ENCODE data around the gene SMIM33. TPM values are rescaled to one million over a fixed set of nuclear protein-coding genes. Genes with fewer than 3 reads are reported as not detected.

The SMIM33 gene
- polyA plus RNA-seq, 1 of the 3 experiments (the other 2 are of a cell fraction): not detected

DNA sequence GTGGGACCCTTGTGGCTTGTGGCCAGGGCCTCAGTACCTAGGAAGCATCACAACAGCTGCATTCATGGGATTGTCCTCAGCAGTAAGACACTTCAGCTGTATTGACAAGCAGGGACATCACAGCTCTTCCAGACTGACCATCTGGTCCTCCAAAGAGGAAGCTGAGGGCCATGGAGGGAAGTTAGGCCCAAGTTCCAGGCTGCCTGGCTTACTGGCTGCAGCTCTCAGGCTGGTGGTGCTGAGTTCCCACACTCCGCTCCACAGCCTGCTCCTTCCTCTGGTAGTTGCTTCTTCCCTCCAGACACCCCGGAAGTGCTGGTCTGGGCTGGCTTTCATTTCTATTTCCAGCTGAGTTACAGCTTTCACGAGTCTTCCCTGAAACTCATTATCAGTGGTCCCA is 17.5 kb downstream of the SMIM33 start:
- Histone ChIP-seq H3K4me2 (no peak overlapping the region), H3K36me3 (replicated peaks in 1 of 2; ENCODE audit: control insufficient read depth in 1 of 2, insufficient read depth in 2 of 2, low read length in 1 of 2) (no peaks in the 10 kb centered on the region), H2AFZ (ENCODE audit: low read depth) (no peak overlapping the region), H3K9ac (no peak overlapping the region), H3K27ac (ENCODE audit: low read depth in 2 of 2, low read length in 1 of 2) (no peak overlapping the region), H3K27me3 (ENCODE audit: insufficient read depth) (no peaks in the 10 kb centered on the region), H3K4me3 (ENCODE audit: low read depth in 2 of 2, low read length in 1 of 2) (no peak overlapping the region), H3K9me3 (no peaks in the 10 kb centered on the region), H4K20me1 (ENCODE audit: insufficient read depth) (no peaks in the 10 kb centered on the region), H3K9me2 (no peaks in the 10 kb centered on the region), H3K79me2 (ENCODE audit: insufficient read depth) (no peaks in the 10 kb centered on the region), H3K4me1 (ENCODE audit: control insufficient read depth in 1 of 2, insufficient read depth in 2 of 2, low read depth in 1 of 2, low read length in 1 of 2) (peaks cover 2 to 4% of the 10 kb centered on the region in 2 experiments; a peak in 2 of 4 replicates), H3F3A (replicated peaks; ENCODE audit: insufficient read depth) (peaks cover 16% of the 10 kb centered on the region)
- 96% methylated on average over 3 of the region's 3 CpGs for WGBS (ENCODE audit: low lambda C conversion rate)
- CTCF ChIA-PET: interaction anchor here (0.6 to 1.1 kb wide), 2 partner anchors 26 to 410 kb away, joined by 3 read pairs; no protein-coding TSS in a partner anchor
- no peak for DNase-seq
- no peak for TF ChIP-seq FOXJ3 (CRISPR knock-in tag; IDR thresholded peaks at IDR 0.05)
- TF ChIP-seq MAX (IDR thresholded peaks at IDR 0.05; ENCODE audit: low read depth): no peak
- no peak for TF ChIP-seq TEAD4 (IDR thresholded peaks at IDR 0.05; ENCODE audit: borderline replicate concordance, insufficient read depth)
- no peak for TF ChIP-seq FOXM1 (IDR thresholded peaks at IDR 0.05; ENCODE audit: low read depth)
- no peak for TF ChIP-seq GATA2 (CRISPR knock-in tag; IDR thresholded peaks at IDR 0.05)
- no peak for TF ChIP-seq SMC3 (IDR thresholded peaks at IDR 0.05; ENCODE audit: low read depth, low read length)
- no peak for TF ChIP-seq POLR2AphosphoS5 (IDR thresholded peaks at IDR 0.05; ENCODE audit: low read depth, low read length)
- no peak for TF ChIP-seq GABPA (IDR thresholded peaks at IDR 0.05; ENCODE audit: low read depth)
- TF ChIP-seq REST (IDR thresholded peaks at IDR 0.05; ENCODE audit: low read depth, low read length): no peak
- TF ChIP-seq NRF1 (IDR thresholded peaks at IDR 0.05; ENCODE audit: low read depth, low read length): no peak
- no peak for TF ChIP-seq ELF1 (IDR thresholded peaks at IDR 0.05)
- TF ChIP-seq, protein P1, sequence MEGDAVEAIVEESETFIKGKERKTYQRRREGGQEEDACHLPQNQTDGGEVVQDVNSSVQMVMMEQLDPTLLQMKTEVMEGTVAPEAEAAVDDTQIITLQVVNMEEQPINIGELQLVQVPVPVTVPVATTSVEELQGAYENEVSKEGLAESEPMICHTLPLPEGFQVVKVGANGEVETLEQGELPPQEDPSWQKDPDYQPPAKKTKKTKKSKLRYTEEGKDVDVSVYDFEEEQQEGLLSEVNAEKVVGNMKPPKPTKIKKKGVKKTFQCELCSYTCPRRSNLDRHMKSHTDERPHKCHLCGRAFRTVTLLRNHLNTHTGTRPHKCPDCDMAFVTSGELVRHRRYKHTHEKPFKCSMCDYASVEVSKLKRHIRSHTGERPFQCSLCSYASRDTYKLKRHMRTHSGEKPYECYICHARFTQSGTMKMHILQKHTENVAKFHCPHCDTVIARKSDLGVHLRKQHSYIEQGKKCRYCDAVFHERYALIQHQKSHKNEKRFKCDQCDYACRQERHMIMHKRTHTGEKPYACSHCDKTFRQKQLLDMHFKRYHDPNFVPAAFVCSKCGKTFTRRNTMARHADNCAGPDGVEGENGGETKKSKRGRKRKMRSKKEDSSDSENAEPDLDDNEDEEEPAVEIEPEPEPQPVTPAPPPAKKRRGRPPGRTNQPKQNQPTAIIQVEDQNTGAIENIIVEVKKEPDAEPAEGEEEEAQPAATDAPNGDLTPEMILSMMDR (IDR thresholded peaks at IDR 0.05): no peak
- TF ChIP-seq FOSL2 (IDR thresholded peaks at IDR 0.05; ENCODE audit: borderline replicate concordance, low read depth): no peak
- no peak for TF ChIP-seq RCOR1 (IDR thresholded peaks at IDR 0.05; ENCODE audit: low read length)
- TF ChIP-seq TAF1 (IDR thresholded peaks at IDR 0.05; ENCODE audit: borderline replicate concordance, low read depth, low read length): no peak
- TF ChIP-seq RXRA (IDR thresholded peaks at IDR 0.05; ENCODE audit: borderline replicate concordance, low read depth): no peak
- TF ChIP-seq EP300 (IDR thresholded peaks at IDR 0.05; ENCODE audit: borderline replicate concordance in 1 of 2, low read depth in 1 of 2, low read length in 1 of 2): no peak
- no peak for TF ChIP-seq RAD21 (IDR thresholded peaks at IDR 0.05; ENCODE audit: low read length)
- POLR2A ChIA-PET: no interaction called here
